CD4-positive, alpha-beta T cell (primary cell): Measurements from ENCODE around the gene MICAL3. TPM values are rescaled to one million over a fixed set of nuclear protein-coding genes. Genes with fewer than 3 reads are reported as not detected.

Source experiments
- ATAC-seq: fragments of 200-7000 bp; cut with Tn5 transposase; one replicate; pipeline ENCODE4 v1.10.0; 2022; ENCODE audit warnings: mild to moderate bottlenecking; ENCODE audit not compliant: poor library complexity
- CTCF ChIA-PET: fragments of 350-600 bp; sonication (Branson Sonifier 250); formaldehyde crosslinking; loops from one replicate; lab custom pipeline; 2021; ENCODE audit warnings: antibody characterized with exemption, inconsistent platforms; lab: Charles Lee
- POLR2A ChIA-PET: fragments of 350-600 bp; sonication (Branson Sonifier 250); formaldehyde crosslinking; loops from one replicate; lab custom pipeline; 2021; ENCODE audit warnings: antibody characterized with exemption, inconsistent platforms; lab: Charles Lee
- DNase-seq, 14 experiments: peaks; one replicate each; pipeline ENCODE4 v3.0.0-alpha.2; 2013 to 2020; ENCODE audit warnings: mixed read lengths in 2 of 14
- H3K27ac ChIP-seq, 2 donors: one replicate each; pipeline versions ENCODE4 v1.5.1 to v1.7.0; 2013; ENCODE audit warnings: low read length in 2 of 2, low read depth in 1 of 2, mild to moderate bottlenecking in 1 of 2
- H3K27me3 ChIP-seq, 2 experiments: 1 replicate in 1 of 2; 2 replicates in 1 of 2; pipeline versions ENCODE4 v1.6.1 to v1.7.0; 2013; ENCODE audit warnings: low read length in 2 of 2, control low read depth in 1 of 2, mild to moderate bottlenecking in 1 of 2, moderate library complexity in 1 of 2; ENCODE audit not compliant: insufficient read depth in 2 of 2, control insufficient read depth in 1 of 2
- H3K36me3 ChIP-seq: one replicate; pipeline ENCODE4 v1.6.1; 2013; ENCODE audit warnings: low read length, control low read depth; ENCODE audit not compliant: insufficient read depth
- H3K4me1 ChIP-seq: one replicate; pipeline ENCODE4 v1.6.1; 2013; ENCODE audit warnings: low read length, control low read depth; ENCODE audit not compliant: insufficient read depth
- H3K4me3 ChIP-seq: one replicate; pipeline ENCODE4 v1.5.1; 2013; ENCODE audit warnings: mild to moderate bottlenecking, low read length, moderate library complexity
- H3K9me3 ChIP-seq, 2 experiments: 1 replicate in 1 of 2; 2 replicates in 1 of 2; pipeline versions ENCODE4 v1.6.1 to v1.7.0; 2013; ENCODE audit warnings: low read length in 2 of 2, mild to moderate bottlenecking in 2 of 2, control low read depth in 1 of 2, moderate library complexity in 1 of 2; ENCODE audit not compliant: control insufficient read depth in 1 of 2, insufficient read depth in 1 of 2
- H3K27ac Mint-ChIP-seq: one replicate; pipeline ENCODE4 v1.8.0; 2020; ENCODE audit warnings: mixed read lengths
- H3K27me3 Mint-ChIP-seq: one replicate; pipeline ENCODE4 v1.8.0; 2021; ENCODE audit warnings: mixed read lengths
- H3K36me3 Mint-ChIP-seq: one replicate; pipeline ENCODE4 v1.8.0; 2021; ENCODE audit warnings: low read depth, mixed read lengths
- H3K4me1 Mint-ChIP-seq: one replicate; pipeline ENCODE4 v1.8.0; 2021; ENCODE audit warnings: low read depth, mixed read lengths
- H3K4me3 Mint-ChIP-seq: one replicate; pipeline ENCODE4 v1.8.0; 2020; ENCODE audit warnings: mild to moderate bottlenecking, mixed read lengths
- H3K9me3 Mint-ChIP-seq: one replicate; pipeline ENCODE4 v1.8.0; 2020; ENCODE audit warnings: mixed read lengths
- CTCF ChIP-seq: fragments of 200-600 bp; IDR thresholded peaks from one replicate; pipeline ENCODE4 v1.8.0; 2022; ENCODE audit warnings: antibody characterized with exemption, mild to moderate bottlenecking
- intact Hi-C, 2 experiments: fragments of 100-400 bp; cut with DNase I in 1 of 2; cut with micrococcal nuclease in 1 of 2; formaldehyde crosslinking; loops; one replicate each; pipeline versions ENCODE4 v1.15.1 to v1.9.0; 2023 to 2025; cut with DNase I, micrococcal nuclease
- total RNA-seq, 174 experiments: library from RNA in 2 of 174; stranded (reverse) in 2 of 174; gene quantifications; one replicate each; pipeline ENCODE4 v1.2.3 and lab custom pipeline; 2021 to 2026

MICAL3 gene
- total RNA-seq, 2 experiments from 2014 or later, result 9.4 to 9.9 TPM

- Mint-ChIP-seq H3K27ac (no peak overlapping the region), H3K9me3 (no peaks in the 10 kb centered on the region), H3K4me3 (no peak overlapping the region), H3K27me3 (no peaks in the 10 kb centered on the region), H3K36me3 (peaks cover 6% of the 10 kb centered on the region), H3K4me1 (no peaks in the 10 kb centered on the region)
- H3K4me1 ChIP-seq, result no peaks in the 10 kb centered on the region
- no peak for TF ChIP-seq CTCF
- ATAC-seq (no peak), DNase-seq (no peak)
- H3K36me3 ChIP-seq, result peaks cover 23% of the 10 kb centered on the region
- H3K4me3 ChIP-seq, result no peak overlapping the region
- no peaks in the 10 kb centered on the region for H3K9me3 ChIP-seq
- ChIA-PET POLR2A (no interaction called here), CTCF (no interaction called here)
- H3K27ac ChIP-seq, result no peak overlapping the region
- no peaks in the 10 kb centered on the region for H3K27me3 ChIP-seq
- intact Hi-C loops, result no loop called here
These were observed 219.9 kb downstream of the MICAL3 start for GRCh38 chr22:17804331-17805080.

GRCh38 chr22:17803609-17804270 lies 220.6 kb downstream of the MICAL3 start:
- peaks cover 6% of the 10 kb centered on the region for H3K36me3 Mint-ChIP-seq
- Histone ChIP-seq H3K36me3 (peaks cover 17% of the 10 kb centered on the region), H3K27ac (no peak overlapping the region), H3K27me3 (no peaks in the 10 kb centered on the region), H3K4me3 (no peak overlapping the region), H3K4me1 (no peaks in the 10 kb centered on the region), H3K9me3 (no peaks in the 10 kb centered on the region)
- POLR2A ChIA-PET, result no interaction called here
- no peaks in the 10 kb centered on the region for H3K4me1 Mint-ChIP-seq
- no peaks in the 10 kb centered on the region for H3K9me3 Mint-ChIP-seq
- no peak overlapping the region for H3K27ac Mint-ChIP-seq
- DNase-seq, result no peak
- CTCF ChIA-PET, result no interaction called here
- intact Hi-C loops, result no loop called here
- no peaks in the 10 kb centered on the region for H3K27me3 Mint-ChIP-seq
- H3K4me3 Mint-ChIP-seq, result no peak overlapping the region
- no peak for TF ChIP-seq CTCF
- no peak for ATAC-seq

- H3K36me3 Mint-ChIP-seq, result peaks cover 6% of the 10 kb centered on the region
- ChIA-PET CTCF (no interaction called here), POLR2A (no interaction called here)
These were observed 221.5 kb downstream of the MICAL3 start for GRCh38 chr22:17802822-17803221.

More at GRCh38 chr22:17802822-17803221, 221.5 kb downstream of the MICAL3 start:
- ATAC-seq (no peak), DNase-seq (no peak)
- Histone ChIP-seq H3K4me3 (no peak overlapping the region), H3K36me3 (peaks cover 8% of the 10 kb centered on the region), H3K4me1 (no peaks in the 10 kb centered on the region), H3K27me3 (no peaks in the 10 kb centered on the region), H3K9me3 (no peaks in the 10 kb centered on the region), H3K27ac (no peak overlapping the region)
- H3K4me1 Mint-ChIP-seq, result no peaks in the 10 kb centered on the region
- no peaks in the 10 kb centered on the region for H3K27me3 Mint-ChIP-seq
- H3K9me3 Mint-ChIP-seq, result no peaks in the 10 kb centered on the region
- no peak overlapping the region for H3K27ac Mint-ChIP-seq
- intact Hi-C loops, result no loop called here
- TF ChIP-seq CTCF, result no peak
- no peak overlapping the region for H3K4me3 Mint-ChIP-seq
